NCI-H1092 treated with DMSO at 0.1 percent for 48 hours (cell line): ENCODE results near the gene KIRREL3.

Experiments
- DNase-seq: peaks from one replicate; lab custom pipeline; 2025; lab: John Stamatoyannopoulos, UW

Gene KIRREL3

GRCh38 chr11:126790550-126791081 is 210.0 kb downstream of the KIRREL3 start:
- no peak for DNase-seq

- no peak for DNase-seq
Observed at GRCh38 chr11:126782810-126783209, 217.8 kb downstream of the KIRREL3 start.

GRCh38 chr11:126781942-126782341 is 218.6 kb downstream of the KIRREL3 start:
- DNase-seq, result no peak

GRCh38 chr11:126776119-126776518 is 224.5 kb downstream of the KIRREL3 start:
- DNase-seq, result no peak

- no peak for DNase-seq
Observed at GRCh38 chr11:126772267-126772666, 228.3 kb downstream of the KIRREL3 start.

GRCh38 chr11:126768702-126769101 is 231.9 kb downstream of the KIRREL3 start:
- DNase-seq, result no peak

- peak; percentile 29 for DNase-seq
Observed at GRCh38 chr11:126766440-126766839, 234.1 kb downstream of the KIRREL3 start.

- no peak for DNase-seq
Observed at GRCh38 chr11:126765196-126765595, 235.4 kb downstream of the KIRREL3 start.

- DNase-seq, result peak; percentile 64
Observed at GRCh38 chr11:126764231-126764630, 236.3 kb downstream of the KIRREL3 start.

- DNase-seq, result no peak
Observed at GRCh38 chr11:126756855-126757254, 243.7 kb downstream of the KIRREL3 start.

GRCh38 chr11:126756421-126756820 is 244.1 kb downstream of the KIRREL3 start:
- no peak for DNase-seq

- DNase-seq, result no peak
Observed at GRCh38 chr11:126755526-126755925, 245.0 kb downstream of the KIRREL3 start.

- no peak for DNase-seq
Observed at GRCh38 chr11:126754591-126755426, 245.8 kb downstream of the KIRREL3 start.

GRCh38 chr11:126753990-126754389 is 246.6 kb downstream of the KIRREL3 start:
- no peak for DNase-seq

- no peak for DNase-seq
Observed at GRCh38 chr11:126751242-126751641, 249.3 kb downstream of the KIRREL3 start.

GRCh38 chr11:126748793-126749192 is 251.8 kb downstream of the KIRREL3 start:
- DNase-seq, result no peak

- DNase-seq, result no peak
Observed at GRCh38 chr11:126748100-126748791, 252.3 kb downstream of the KIRREL3 start.

- no peak for DNase-seq
Observed at GRCh38 chr11:126747315-126747714, 253.3 kb downstream of the KIRREL3 start.

GRCh38 chr11:126746443-126746842 is 254.1 kb downstream of the KIRREL3 start:
- DNase-seq, result no peak

GRCh38 chr11:126744699-126745098 is 255.9 kb downstream of the KIRREL3 start:
- no peak for DNase-seq

GRCh38 chr11:126743628-126744027 is 256.9 kb downstream of the KIRREL3 start:
- no peak for DNase-seq

- no peak for DNase-seq
Observed at GRCh38 chr11:126742582-126742981, 258.0 kb downstream of the KIRREL3 start.

- DNase-seq, result no peak
Observed at GRCh38 chr11:126740846-126741245, 259.7 kb downstream of the KIRREL3 start.
